H9 (cell line): Measurements from ENCODE around the gene NDUFB10. TPM values are rescaled to one million over a fixed set of nuclear protein-coding genes. Genes with fewer than 3 reads are reported as not detected.

Experiments
- DNase-seq: peaks from one replicate; pipeline ENCODE4 v3.0.0-alpha.2; 2017
- H2AFZ ChIP-seq: one replicate; pipeline ENCODE4 v1.6.1; 2013; ENCODE audit warnings: mild to moderate bottlenecking, low read length, control low read depth, moderate library complexity
- H2AK5ac ChIP-seq: 2 replicates; pipeline ENCODE4 v1.6.1; 2013; ENCODE audit warnings: low read length, control low read depth, mixed read lengths; ENCODE audit not compliant: insufficient read length
- H2BK120ac ChIP-seq: one replicate; pipeline ENCODE4 v1.6.1; 2013; ENCODE audit warnings: low read depth, mild to moderate bottlenecking, low read length, control low read depth, inconsistent platforms; ENCODE audit not compliant: poor library complexity, severe bottlenecking
- H2BK12ac ChIP-seq: 2 replicates; pipeline ENCODE4 v1.6.1; 2013; ENCODE audit warnings: low read length, control low read depth, mixed read lengths, low read depth; ENCODE audit not compliant: insufficient read length
- H2BK15ac ChIP-seq: 2 replicates; pipeline ENCODE4 v1.6.1; 2013; ENCODE audit warnings: low read depth, low read length, control low read depth
- H2BK20ac ChIP-seq: one replicate; pipeline ENCODE4 v1.6.1; 2013; ENCODE audit warnings: low read depth, mild to moderate bottlenecking, low read length, control low read depth, inconsistent platforms; ENCODE audit not compliant: poor library complexity, severe bottlenecking
- H2BK5ac ChIP-seq: 2 replicates; pipeline ENCODE4 v1.6.1; 2013; ENCODE audit warnings: low read length, control low read depth, mixed read lengths; ENCODE audit not compliant: insufficient read length
- H3K14ac ChIP-seq: 2 replicates; pipeline ENCODE4 v1.6.1; 2013; ENCODE audit warnings: low read length, control low read depth; ENCODE audit not compliant: insufficient read depth
- H3K18ac ChIP-seq: 2 replicates; pipeline ENCODE4 v1.6.1; 2013; ENCODE audit warnings: low read depth, mild to moderate bottlenecking, mixed read lengths, low read length, control low read depth; ENCODE audit not compliant: insufficient read length
- H3K23ac ChIP-seq: 2 replicates; pipeline ENCODE4 v1.6.1; 2013; ENCODE audit warnings: low read length, control low read depth, mixed read lengths, low read depth; ENCODE audit not compliant: insufficient read length
- H3K23me2 ChIP-seq: 2 replicates; pipeline ENCODE4 v1.6.1; 2013; ENCODE audit warnings: low read depth, mild to moderate bottlenecking, mixed read lengths, low read length, control low read depth; ENCODE audit not compliant: insufficient read length, poor library complexity, severe bottlenecking
- H3K27ac ChIP-seq: 2 replicates; pipeline ENCODE4 v1.5.1; 2013; ENCODE audit warnings: low read length, control low read depth, mixed read lengths, low read depth; ENCODE audit not compliant: insufficient read length
- H3K27me3 ChIP-seq: 2 replicates; pipeline ENCODE4 v1.6.1; 2013; ENCODE audit warnings: low read length, control low read depth, inconsistent platforms; ENCODE audit not compliant: insufficient read depth
- H3K4ac ChIP-seq: 2 replicates; pipeline ENCODE4 v1.6.1; 2013; ENCODE audit warnings: low read depth, mild to moderate bottlenecking, control low read depth, inconsistent platforms, low read length, moderate library complexity
- H3K4me1 ChIP-seq: 2 replicates; pipeline ENCODE4 v1.6.1; 2013; ENCODE audit warnings: low read length, control low read depth, inconsistent platforms; ENCODE audit not compliant: insufficient read depth
- H3K4me2 ChIP-seq: 2 replicates; pipeline ENCODE4 v1.6.1; 2013; ENCODE audit warnings: low read length, control low read depth, mixed read lengths; ENCODE audit not compliant: insufficient read length, insufficient read depth
- H3K56ac ChIP-seq: 2 replicates; pipeline ENCODE4 v1.6.1; 2013; ENCODE audit warnings: low read depth, mild to moderate bottlenecking, mixed read lengths, low read length, control low read depth; ENCODE audit not compliant: insufficient read length
- H3K79me1 ChIP-seq: 2 replicates; pipeline ENCODE4 v1.6.1; 2013; ENCODE audit warnings: low read depth, mild to moderate bottlenecking, moderate library complexity, low read length, control low read depth, inconsistent platforms; ENCODE audit not compliant: insufficient read depth, poor library complexity, severe bottlenecking
- H3K79me2 ChIP-seq: 2 replicates; pipeline ENCODE4 v1.6.1; 2013; ENCODE audit warnings: low read length, control low read depth, inconsistent platforms; ENCODE audit not compliant: insufficient read depth
- H3K9ac ChIP-seq: 2 replicates; pipeline ENCODE4 v1.6.1; 2013; ENCODE audit warnings: low read length, control low read depth, mixed read lengths; ENCODE audit not compliant: insufficient read length; ENCODE audit errors: extremely low read depth
- H3K9me3 ChIP-seq: one replicate; pipeline ENCODE4 v1.6.1; 2013; ENCODE audit warnings: low read depth, low read length, inconsistent platforms; ENCODE audit not compliant: control insufficient read depth
- H3T11ph ChIP-seq: one replicate; pipeline ENCODE4 v1.6.1; 2013; ENCODE audit warnings: mild to moderate bottlenecking, low read length, control low read depth, inconsistent platforms
- H4K20me1 ChIP-seq: one replicate; pipeline ENCODE4 v1.6.1; 2013; ENCODE audit not compliant: control insufficient read depth, insufficient read length, insufficient read depth
- H4K5ac ChIP-seq: 2 replicates; pipeline ENCODE4 v1.6.1; 2013; ENCODE audit warnings: low read depth, mild to moderate bottlenecking, mixed read lengths, low read length, control low read depth; ENCODE audit not compliant: insufficient read length
- H4K8ac ChIP-seq: replicated peaks from 2 replicates; pipeline ENCODE4 v1.6.1; 2013; ENCODE audit warnings: low read length, control low read depth, mixed read lengths, low read depth; ENCODE audit not compliant: insufficient read length
- H4K91ac ChIP-seq: 2 replicates; pipeline ENCODE4 v1.6.1; 2013; ENCODE audit warnings: low read depth, mild to moderate bottlenecking, moderate library complexity, mixed read lengths, low read length, control low read depth; ENCODE audit not compliant: insufficient read length
- H3K27ac Mint-ChIP-seq, 3 experiments: 2 replicates in 2 of 3; 3 replicates in 1 of 3; pipeline ENCODE4 v1.8.0; 2020 to 2021; ENCODE audit warnings: mixed read lengths in 3 of 3, mild to moderate bottlenecking in 1 of 3, moderate library complexity in 1 of 3
- H3K27me3 Mint-ChIP-seq: 2 replicates; pipeline ENCODE4 v1.8.0; 2021; ENCODE audit warnings: low read depth, mild to moderate bottlenecking, moderate library complexity, mixed read lengths
- H3K36me3 Mint-ChIP-seq, 3 experiments: 2 replicates in 2 of 3; 3 replicates in 1 of 3; pipeline ENCODE4 v1.8.0; 2020 to 2021; ENCODE audit warnings: low read depth in 3 of 3, mixed read lengths in 3 of 3; ENCODE audit not compliant: insufficient read depth in 1 of 3
- H3K4me1 Mint-ChIP-seq, 2 experiments: 2 replicates each; pipeline ENCODE4 v1.8.0; 2020; ENCODE audit warnings: mixed read lengths in 2 of 2
- H3K4me3 Mint-ChIP-seq, 2 experiments: 2 replicates in 1 of 2; 3 replicates in 1 of 2; pipeline ENCODE4 v1.8.0; 2020 to 2021; ENCODE audit warnings: mild to moderate bottlenecking in 2 of 2, mixed read lengths in 2 of 2, moderate library complexity in 1 of 2
- H3K9me3 Mint-ChIP-seq, 2 experiments: 2 replicates in 1 of 2; 3 replicates in 1 of 2; pipeline ENCODE4 v1.8.0; 2020; ENCODE audit warnings: mild to moderate bottlenecking in 2 of 2, mixed read lengths in 2 of 2, moderate library complexity in 1 of 2
- CTCF ChIP-seq: fragments of 200-600 bp; sonication (generic); conservative IDR thresholded peaks from 3 replicates; pipeline ENCODE4 v1.8.0; 2021; ENCODE audit warnings: antibody characterized with exemption, mild to moderate bottlenecking
- WGBS: extraction: QIAGEN DNeasy Blood & Tissue Kit; methylation state at CpG from one replicate; pipeline ENCODE4 v1.1.7; 2013; ENCODE audit warnings: missing lambda C conversion rate, low lambda C conversion rate, mixed read lengths; ENCODE audit not compliant: insufficient read length; ENCODE audit errors: extremely low coverage; 5-methylcytosine and 5-hydroxymethylcytosine counted together
- total RNA-seq: library from RNA; stranded (reverse); gene quantifications from 2 replicates; pipeline ENCODE4 v1.2.1, GENCODE V29; 2021

NDUFB10 gene
- total RNA-seq, 1 experiment from 2014 or later, result 191 TPM

DNA sequence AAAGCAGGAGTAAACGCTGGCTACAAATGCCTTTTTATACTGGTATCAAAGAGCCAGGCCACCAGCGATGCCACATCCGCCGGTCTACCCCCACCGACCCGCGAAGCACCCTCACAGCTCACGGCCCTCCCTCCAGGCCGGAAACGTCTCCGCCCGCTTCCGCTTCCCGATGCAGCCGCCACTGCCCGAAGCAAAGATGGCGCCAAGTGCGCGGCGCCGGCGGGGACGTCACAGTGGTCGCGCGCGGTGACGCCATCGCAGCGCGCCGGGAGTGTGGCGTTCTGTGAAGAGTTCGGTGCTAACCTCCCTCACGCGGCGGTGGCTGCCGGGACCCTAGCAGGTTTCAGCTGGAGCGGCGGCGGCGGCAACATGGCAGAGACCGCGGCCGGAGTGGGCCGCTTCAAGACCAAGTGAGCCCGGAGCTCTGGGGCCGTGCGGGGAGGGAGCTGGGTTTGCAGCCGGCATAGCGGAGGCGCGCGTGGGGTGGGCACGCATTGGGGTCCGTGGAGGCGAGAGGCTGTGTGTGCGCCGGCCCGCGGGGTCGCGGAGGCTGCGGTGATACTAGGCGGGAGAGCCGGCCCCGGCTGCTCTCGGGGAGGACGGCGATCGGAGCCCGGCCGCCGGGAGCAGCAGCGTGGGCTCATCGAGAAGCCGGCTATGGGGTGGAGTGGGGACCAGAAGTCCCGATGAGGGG is 12.6 kb downstream of the NDUFB10 start, which contains the start of gene TBL3:
TBL3 (plus strand) TSS at position 258 of the 694 bp plus-strand sequence; CDS start at position 370, 112 bp downstream.
- Histone ChIP-seq H4K8ac (no peak within 1 kb of the TSS), H3K23ac (no peak within 1 kb of the TSS), H3K79me2 (peaks cover 6% of the 10 kb centered on the region; the same call in 1 of the 2 replicates), H3K4ac (no peak within 1 kb of the TSS), H3K4me2 (peak within 1 kb of the TSS; percentile 62), H3K4me1 (no peaks in the 10 kb centered on the region), H2BK120ac (no peak within 1 kb of the TSS), H4K91ac (no peak within 1 kb of the TSS), H3K14ac (peak within 1 kb of the TSS; percentile 16), H3K23me2 (peaks cover 8% of the 10 kb centered on the region), H4K20me1 (no peaks in the 10 kb centered on the region), H2BK15ac (no peak within 1 kb of the TSS), H3K79me1 (peaks cover 5% of the 10 kb centered on the region), H2BK12ac (no peak within 1 kb of the TSS), H3K27ac (no peak within 1 kb of the TSS), H2AFZ (no peak within 1 kb of the TSS), H3K18ac (peak within 1 kb of the TSS; percentile 3), H4K5ac (no peak within 1 kb of the TSS), H2AK5ac (no peak within 1 kb of the TSS), H3K9me3 (no peaks in the 10 kb centered on the region), H3T11ph (no peak within 1 kb of the TSS), H2BK5ac (no peak within 1 kb of the TSS), H3K56ac (no peak within 1 kb of the TSS), H3K9ac (peak within 1 kb of the TSS; percentile 68), H2BK20ac (no peak within 1 kb of the TSS), H3K27me3 (no peaks in the 10 kb centered on the region)
- Mint-ChIP-seq H3K27me3 (no peaks in the 10 kb centered on the region), H3K4me1 (peaks cover 8 to 14% of the 10 kb centered on the region in 2 experiments), H3K4me3 (peak within 1 kb of the TSS; percentile 93 to 96), H3K36me3 (peaks cover 10 to 22% (median 22%) of the 10 kb centered on the region in 3 experiments), H3K9me3 (no peaks in the 10 kb centered on the region; a peak in 2 of 5 replicates), H3K27ac (peak within 1 kb of the TSS; percentile 94 to 98 (median 95))
- DNase-seq, result peak; percentile 94
- WGBS, result no CpG with 5 or more reads among the region's 78 CpGs
- no peak for TF ChIP-seq CTCF
